ENCODE results near the gene TMEM179. TPM values are rescaled to one million over a fixed set of nuclear protein-coding genes. Genes with fewer than 3 reads are reported as not detected.

The TMEM179 gene
- total and polyA plus RNA-seq, 2 experiments from 2014 or later, result 2.2 to 4.3 TPM

- H3K9me3 ChIP-seq (ENCODE audit: low read depth), result no peaks in the 10 kb centered on the region
- no peak overlapping the region for H3K4me3 ChIP-seq
- no peaks in the 10 kb centered on the region for H4K20me1 ChIP-seq (ENCODE audit: insufficient read depth, poor library complexity, severe bottlenecking)
- peaks cover 27% of the 10 kb centered on the region for H3K4me1 ChIP-seq (ENCODE audit: insufficient read depth)
- 92% methylated on average over 8 of the region's 11 CpGs for WGBS (ENCODE audit: low lambda C conversion rate, missing lambda C conversion rate)
- DNase-seq (ENCODE audit: low spot score), result no peak
- peaks cover 7% of the 10 kb centered on the region for H3K27me3 ChIP-seq
- no peak overlapping the region for H3K4me2 ChIP-seq
- H2AFZ ChIP-seq, result no peak overlapping the region
- no peaks in the 10 kb centered on the region for H3K36me3 ChIP-seq (replicated peaks; ENCODE audit: insufficient read depth, low read depth)
- H3K27ac ChIP-seq, result no peak overlapping the region
- H3K79me2 ChIP-seq, result no peaks in the 10 kb centered on the region
- TF ChIP-seq EZH2phosphoT487 (IDR thresholded peaks at IDR 0.05; ENCODE audit: low read depth, severe bottlenecking, unreplicated experiment), result no peak
- no peaks in the 10 kb centered on the region for H3K9me2 ChIP-seq (replicated peaks; ENCODE audit: insufficient read depth)
Measured at GRCh38 chr14:104568620-104569019, 36.0 kb downstream of the TMEM179 start.

DNA sequence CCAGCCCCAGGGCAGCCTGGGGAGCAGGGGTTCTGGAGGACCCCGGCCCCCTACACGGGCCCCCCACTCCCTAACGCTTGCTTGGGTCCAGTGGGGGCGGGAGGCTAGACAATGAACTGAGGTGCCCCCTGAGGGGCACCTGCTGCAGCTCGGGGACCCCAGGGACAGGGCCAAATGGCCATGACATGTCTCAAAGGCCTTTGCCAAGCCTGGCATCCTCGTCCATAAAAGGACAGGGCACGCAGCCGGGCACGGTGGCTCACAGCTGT is 36.7 kb downstream of the TMEM179 start:
- Histone ChIP-seq H2AFZ (no peak overlapping the region), H3K27ac (no peak overlapping the region), H3K4me1 (ENCODE audit: insufficient read depth) (peaks cover 27% of the 10 kb centered on the region), H3K4me2 (no peak overlapping the region), H3K4me3 (no peak overlapping the region), H4K20me1 (ENCODE audit: insufficient read depth, poor library complexity, severe bottlenecking) (no peaks in the 10 kb centered on the region), H3K9me3 (ENCODE audit: low read depth) (no peaks in the 10 kb centered on the region), H3K79me2 (no peaks in the 10 kb centered on the region), H3K36me3 (replicated peaks; ENCODE audit: insufficient read depth, low read depth) (no peaks in the 10 kb centered on the region), H3K9me2 (replicated peaks; ENCODE audit: insufficient read depth) (no peaks in the 10 kb centered on the region), H3K27me3 (peaks cover 7% of the 10 kb centered on the region)
- WGBS (ENCODE audit: low lambda C conversion rate, missing lambda C conversion rate), result 89% methylated on average over 9 of the region's 9 CpGs
- TF ChIP-seq EZH2 (IDR thresholded peaks at IDR 0.05; ENCODE audit: borderline replicate concordance) (no peak), EZH2phosphoT487 (IDR thresholded peaks at IDR 0.05; ENCODE audit: low read depth, severe bottlenecking, unreplicated experiment) (no peak)
- TF ChIP-seq, protein P1, sequence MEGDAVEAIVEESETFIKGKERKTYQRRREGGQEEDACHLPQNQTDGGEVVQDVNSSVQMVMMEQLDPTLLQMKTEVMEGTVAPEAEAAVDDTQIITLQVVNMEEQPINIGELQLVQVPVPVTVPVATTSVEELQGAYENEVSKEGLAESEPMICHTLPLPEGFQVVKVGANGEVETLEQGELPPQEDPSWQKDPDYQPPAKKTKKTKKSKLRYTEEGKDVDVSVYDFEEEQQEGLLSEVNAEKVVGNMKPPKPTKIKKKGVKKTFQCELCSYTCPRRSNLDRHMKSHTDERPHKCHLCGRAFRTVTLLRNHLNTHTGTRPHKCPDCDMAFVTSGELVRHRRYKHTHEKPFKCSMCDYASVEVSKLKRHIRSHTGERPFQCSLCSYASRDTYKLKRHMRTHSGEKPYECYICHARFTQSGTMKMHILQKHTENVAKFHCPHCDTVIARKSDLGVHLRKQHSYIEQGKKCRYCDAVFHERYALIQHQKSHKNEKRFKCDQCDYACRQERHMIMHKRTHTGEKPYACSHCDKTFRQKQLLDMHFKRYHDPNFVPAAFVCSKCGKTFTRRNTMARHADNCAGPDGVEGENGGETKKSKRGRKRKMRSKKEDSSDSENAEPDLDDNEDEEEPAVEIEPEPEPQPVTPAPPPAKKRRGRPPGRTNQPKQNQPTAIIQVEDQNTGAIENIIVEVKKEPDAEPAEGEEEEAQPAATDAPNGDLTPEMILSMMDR (IDR thresholded peaks at IDR 0.05; ENCODE audit: poor library complexity), result no peak
- DNase-seq (ENCODE audit: low spot score), result no peak

DNA sequence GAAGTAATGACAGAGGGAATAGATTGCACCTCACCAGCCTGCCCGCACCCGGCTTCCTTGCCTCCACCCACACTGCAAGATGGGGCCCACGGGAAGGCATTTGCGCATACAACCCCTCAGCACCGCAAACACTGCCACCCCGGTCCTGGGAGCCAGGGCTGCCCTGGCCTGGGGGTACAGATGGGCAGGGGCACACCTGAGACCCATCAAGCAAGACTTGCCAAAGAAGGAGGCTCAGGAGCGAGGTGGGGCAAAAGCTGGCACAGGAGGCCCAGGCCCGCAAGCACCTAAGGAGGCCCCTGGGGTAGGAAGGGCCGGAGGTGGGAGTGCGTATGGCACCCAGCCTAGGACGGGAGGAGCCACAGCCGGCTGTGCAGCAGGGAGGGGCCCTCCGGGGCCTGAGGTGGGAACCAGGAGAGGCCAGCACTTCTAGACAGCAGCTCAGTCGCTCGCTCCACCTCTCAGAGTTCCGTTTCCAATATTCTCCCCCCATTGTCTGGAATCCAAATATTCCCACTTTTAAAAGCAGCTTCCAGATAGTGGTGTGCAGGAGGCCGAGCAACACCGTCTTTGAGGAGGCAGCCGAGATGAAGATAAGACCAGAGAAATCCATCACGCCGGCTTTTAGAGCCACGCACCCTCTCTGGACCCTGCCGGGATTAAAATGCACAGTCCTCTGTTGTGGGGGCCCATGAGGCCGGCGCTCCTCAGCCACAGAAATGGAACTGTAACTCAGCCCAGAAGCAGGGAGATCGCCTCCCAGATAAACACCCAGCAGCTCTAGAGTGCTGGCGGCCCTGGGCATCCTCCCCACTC is 37.2 kb downstream of the TMEM179 start:
- Histone ChIP-seq H3K4me3 (no peak overlapping the region), H3K27ac (no peak overlapping the region), H3K4me1 (ENCODE audit: insufficient read depth) (peaks cover 26% of the 10 kb centered on the region), H3K9me2 (replicated peaks; ENCODE audit: insufficient read depth) (no peaks in the 10 kb centered on the region), H4K20me1 (ENCODE audit: insufficient read depth, poor library complexity, severe bottlenecking) (no peaks in the 10 kb centered on the region), H3K27me3 (peaks cover 7% of the 10 kb centered on the region), H3K9me3 (ENCODE audit: low read depth) (no peaks in the 10 kb centered on the region), H2AFZ (no peak overlapping the region), H3K36me3 (replicated peaks; ENCODE audit: insufficient read depth, low read depth) (no peaks in the 10 kb centered on the region), H3K79me2 (no peaks in the 10 kb centered on the region), H3K4me2 (no peak overlapping the region)
- no peak for DNase-seq (ENCODE audit: low spot score)
- 60% methylated on average over 25 of the region's 27 CpGs for WGBS (ENCODE audit: low lambda C conversion rate, missing lambda C conversion rate)
- TF ChIP-seq EZH2 (IDR thresholded peaks at IDR 0.05; ENCODE audit: borderline replicate concordance), result no peak
- no peak for TF ChIP-seq EZH2phosphoT487 (IDR thresholded peaks at IDR 0.05; ENCODE audit: low read depth, severe bottlenecking, unreplicated experiment)
- TF ChIP-seq, protein P1 (IDR thresholded peaks at IDR 0.05; ENCODE audit: poor library complexity), result no peak

DNA sequence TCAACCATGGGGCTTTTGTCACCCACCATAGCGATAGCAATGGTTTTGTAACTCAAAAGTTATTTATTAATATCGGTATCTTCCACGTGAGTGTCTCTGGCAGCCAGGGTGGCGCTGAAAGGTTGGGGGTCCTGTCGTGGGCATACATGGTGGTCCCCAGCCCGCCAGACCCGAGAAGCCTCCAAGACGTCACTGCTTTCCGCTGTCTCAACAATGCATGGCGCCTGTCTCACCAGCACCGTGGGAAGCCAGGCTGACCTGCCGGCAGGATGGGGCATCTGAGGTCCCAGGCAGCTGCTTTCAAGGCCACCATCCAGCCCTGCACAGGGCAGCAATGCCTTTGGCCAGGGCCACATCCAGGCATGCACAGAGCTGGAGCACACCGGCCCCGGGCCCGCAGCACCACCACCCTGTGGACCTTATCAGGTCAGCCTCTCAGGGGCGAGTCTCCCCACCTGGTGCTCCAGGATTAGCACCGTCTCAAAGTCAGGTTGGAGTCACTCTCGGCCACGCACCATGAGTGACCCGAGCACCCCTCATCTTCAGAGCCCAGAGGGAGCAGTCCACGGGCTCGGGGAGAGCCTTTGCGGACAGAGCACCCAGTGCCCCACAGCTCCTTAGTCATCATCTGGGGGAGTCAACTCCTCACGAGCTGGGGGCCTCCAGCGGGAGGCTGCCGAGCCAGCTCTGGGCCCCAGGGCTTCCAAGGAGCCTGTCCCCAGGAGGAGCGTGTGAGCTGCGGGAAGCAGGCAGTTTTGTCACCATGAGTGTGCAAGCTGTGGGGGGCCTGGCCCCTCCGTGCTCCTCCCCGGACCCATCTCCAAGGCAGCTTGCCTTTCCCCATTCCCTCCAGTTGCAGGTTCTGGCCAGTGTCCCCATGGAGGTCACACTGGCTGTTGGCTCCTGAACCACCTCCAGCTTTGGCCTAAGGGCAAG is 39.6 kb downstream of the TMEM179 start:
- WGBS (ENCODE audit: low lambda C conversion rate, missing lambda C conversion rate), result 82% methylated on average over 30 of the region's 30 CpGs
- no peak overlapping the region for H3K4me2 ChIP-seq
- DNase-seq (ENCODE audit: low spot score), result no peak
- peaks cover 7% of the 10 kb centered on the region for H3K27me3 ChIP-seq
- no peak overlapping the region for H2AFZ ChIP-seq
- TF ChIP-seq EZH2phosphoT487 (IDR thresholded peaks at IDR 0.05; ENCODE audit: low read depth, severe bottlenecking, unreplicated experiment), result no peak
- TF ChIP-seq, protein P1 (IDR thresholded peaks at IDR 0.05; ENCODE audit: poor library complexity), result no peak
- TF ChIP-seq EZH2 (IDR thresholded peaks at IDR 0.05; ENCODE audit: borderline replicate concordance), result no peak
- H4K20me1 ChIP-seq (ENCODE audit: insufficient read depth, poor library complexity, severe bottlenecking), result no peaks in the 10 kb centered on the region
- H3K27ac ChIP-seq, result no peak overlapping the region
- no peaks in the 10 kb centered on the region for H3K79me2 ChIP-seq
- H3K9me3 ChIP-seq (ENCODE audit: low read depth), result no peaks in the 10 kb centered on the region
- H3K9me2 ChIP-seq (replicated peaks; ENCODE audit: insufficient read depth), result no peaks in the 10 kb centered on the region
- peaks cover 16% of the 10 kb centered on the region for H3K4me1 ChIP-seq (ENCODE audit: insufficient read depth)
- H3K4me3 ChIP-seq, result no peak overlapping the region
- H3K36me3 ChIP-seq (replicated peaks; ENCODE audit: insufficient read depth, low read depth), result no peaks in the 10 kb centered on the region
